H1 (cell line): Measurements from ENCODE around the gene XIRP1.

Experiments used
- BRCA1 ChIP-seq: IDR thresholded peaks from 2 replicates; pipeline ENCODE4 v1.6.1; 2012; ENCODE audit warnings: low read depth, low read length, improper control_type of control experiment
- EZH2 ChIP-seq: fragments of 200-600 bp; sonication (generic); IDR thresholded peaks from 2 replicates; pipeline ENCODE4 v1.7.1; 2012; ENCODE audit warnings: low read depth, mild to moderate bottlenecking, moderate library complexity, low read length, inconsistent platforms; ENCODE audit not compliant: severe bottlenecking
- GABPA ChIP-seq: IDR thresholded peaks from 2 replicates; pipeline ENCODE4 v1.6.1; 2011; ENCODE audit warnings: mild to moderate bottlenecking, low read length, moderate library complexity, borderline replicate concordance; ENCODE audit not compliant: insufficient read depth
- HDAC2 ChIP-seq, 2 experiments: fragments of 300-600 bp in 1 of 2; sonication (generic) in 1 of 2; IDR thresholded peaks; 2 replicates each; pipeline ENCODE4 v1.6.1; 2011 to 2012; ENCODE audit warnings: low read depth in 2 of 2, low read length in 2 of 2, mild to moderate bottlenecking in 2 of 2, moderate library complexity in 2 of 2, borderline replicate concordance in 1 of 2, inconsistent platforms in 1 of 2
- MAX ChIP-seq: IDR thresholded peaks from 2 replicates; pipeline ENCODE4 v1.6.1; 2012; ENCODE audit warnings: inconsistent platforms
- POLR2A ChIP-seq, 2 experiments: IDR thresholded peaks; 1 replicate in 1 of 2; 2 replicates in 1 of 2; pipeline ENCODE4 v1.6.1; 2011; ENCODE audit warnings: low read depth in 2 of 2, low read length in 2 of 2, mild to moderate bottlenecking in 2 of 2; ENCODE audit errors: control extremely low read depth in 1 of 2
- POLR2AphosphoS5 ChIP-seq: IDR thresholded peaks from 2 replicates; pipeline ENCODE4 v1.6.1; 2011; ENCODE audit warnings: low read depth, low read length
- RAD21 ChIP-seq, 2 experiments: IDR thresholded peaks in 1 of 2; conservative IDR thresholded peaks in 1 of 2; 2 replicates each; pipeline ENCODE4 v1.6.1; 2011; ENCODE audit warnings: low read depth in 2 of 2, low read length in 2 of 2, improper control_type of control experiment in 1 of 2, inconsistent platforms in 1 of 2, mild to moderate bottlenecking in 1 of 2, moderate library complexity in 1 of 2
- RXRA ChIP-seq: IDR thresholded peaks from 2 replicates; pipeline ENCODE4 v1.6.1; 2011; ENCODE audit warnings: low read depth, mild to moderate bottlenecking, low read length, moderate library complexity; ENCODE audit not compliant: insufficient read depth
- SIN3A ChIP-seq, 2 experiments: IDR thresholded peaks in 1 of 2; conservative IDR thresholded peaks in 1 of 2; 2 replicates each; pipeline ENCODE4 v1.6.1; 2011 to 2012; ENCODE audit warnings: low read length in 2 of 2, improper control_type of control experiment in 1 of 2, low read depth in 1 of 2, mild to moderate bottlenecking in 1 of 2
- TBP ChIP-seq: IDR thresholded peaks from 2 replicates; pipeline ENCODE4 v1.6.1; 2011; ENCODE audit warnings: low read depth, low read length, improper control_type of control experiment
- YY1 ChIP-seq: IDR thresholded peaks from 2 replicates; pipeline ENCODE4 v1.6.1; 2011; ENCODE audit warnings: low read depth, mild to moderate bottlenecking, low read length
- TF ChIP-seq, protein P1 (sequence below), 3 experiments: IDR thresholded peaks; 1 replicate in 2 of 3; 2 replicates in 1 of 3; pipeline versions ENCODE4 v1.5.1 to v1.6.1; 2011; ENCODE audit warnings: low read length in 3 of 3, mild to moderate bottlenecking in 3 of 3, inconsistent platforms in 2 of 3, low read depth in 1 of 3, moderate library complexity in 1 of 3; ENCODE audit not compliant: insufficient read depth in 1 of 3; ENCODE audit errors: control extremely low read depth in 1 of 3
- TF ChIP-seq, protein P2 (sequence below): IDR thresholded peaks from 2 replicates; pipeline ENCODE4 v1.6.1; 2012; ENCODE audit warnings: low read length, inconsistent platforms

- no peak for TF ChIP-seq BRCA1
- TF ChIP-seq RXRA = no peak
- TF ChIP-seq, protein P1, sequence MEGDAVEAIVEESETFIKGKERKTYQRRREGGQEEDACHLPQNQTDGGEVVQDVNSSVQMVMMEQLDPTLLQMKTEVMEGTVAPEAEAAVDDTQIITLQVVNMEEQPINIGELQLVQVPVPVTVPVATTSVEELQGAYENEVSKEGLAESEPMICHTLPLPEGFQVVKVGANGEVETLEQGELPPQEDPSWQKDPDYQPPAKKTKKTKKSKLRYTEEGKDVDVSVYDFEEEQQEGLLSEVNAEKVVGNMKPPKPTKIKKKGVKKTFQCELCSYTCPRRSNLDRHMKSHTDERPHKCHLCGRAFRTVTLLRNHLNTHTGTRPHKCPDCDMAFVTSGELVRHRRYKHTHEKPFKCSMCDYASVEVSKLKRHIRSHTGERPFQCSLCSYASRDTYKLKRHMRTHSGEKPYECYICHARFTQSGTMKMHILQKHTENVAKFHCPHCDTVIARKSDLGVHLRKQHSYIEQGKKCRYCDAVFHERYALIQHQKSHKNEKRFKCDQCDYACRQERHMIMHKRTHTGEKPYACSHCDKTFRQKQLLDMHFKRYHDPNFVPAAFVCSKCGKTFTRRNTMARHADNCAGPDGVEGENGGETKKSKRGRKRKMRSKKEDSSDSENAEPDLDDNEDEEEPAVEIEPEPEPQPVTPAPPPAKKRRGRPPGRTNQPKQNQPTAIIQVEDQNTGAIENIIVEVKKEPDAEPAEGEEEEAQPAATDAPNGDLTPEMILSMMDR (IDR thresholded peaks at IDR 0.05; ENCODE audit: control extremely low read depth in 1 of 3, insufficient read depth in 1 of 3, low read depth in 1 of 3, low read length in 3 of 3) = no peak
- no peak for TF ChIP-seq POLR2AphosphoS5
- TF ChIP-seq POLR2A (IDR thresholded peaks at IDR 0.05; ENCODE audit: control extremely low read depth in 1 of 2, low read depth in 2 of 2, low read length in 2 of 2) = no peak
- TF ChIP-seq EZH2 = no peak
- TF ChIP-seq, protein P2, sequence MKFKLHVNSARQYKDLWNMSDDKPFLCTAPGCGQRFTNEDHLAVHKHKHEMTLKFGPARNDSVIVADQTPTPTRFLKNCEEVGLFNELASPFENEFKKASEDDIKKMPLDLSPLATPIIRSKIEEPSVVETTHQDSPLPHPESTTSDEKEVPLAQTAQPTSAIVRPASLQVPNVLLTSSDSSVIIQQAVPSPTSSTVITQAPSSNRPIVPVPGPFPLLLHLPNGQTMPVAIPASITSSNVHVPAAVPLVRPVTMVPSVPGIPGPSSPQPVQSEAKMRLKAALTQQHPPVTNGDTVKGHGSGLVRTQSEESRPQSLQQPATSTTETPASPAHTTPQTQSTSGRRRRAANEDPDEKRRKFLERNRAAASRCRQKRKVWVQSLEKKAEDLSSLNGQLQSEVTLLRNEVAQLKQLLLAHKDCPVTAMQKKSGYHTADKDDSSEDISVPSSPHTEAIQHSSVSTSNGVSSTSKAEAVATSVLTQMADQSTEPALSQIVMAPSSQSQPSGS = no peak
- TF ChIP-seq SIN3A (conservative IDR thresholded peaks at IDR 0.05 in 1 of 2, IDR thresholded peaks at IDR 0.05 in 1 of 2; ENCODE audit: low read depth in 1 of 2, low read length in 2 of 2) = no peak
- no peak for TF ChIP-seq YY1
- TF ChIP-seq MAX = no peak
- TF ChIP-seq GABPA = no peak
- TF ChIP-seq HDAC2 (IDR thresholded peaks at IDR 0.05; ENCODE audit: borderline replicate concordance in 1 of 2, low read depth in 2 of 2, low read length in 2 of 2) = no peak
- TF ChIP-seq RAD21 (IDR thresholded peaks at IDR 0.05 in 1 of 2, conservative IDR thresholded peaks at IDR 0.05 in 1 of 2; ENCODE audit: low read depth in 2 of 2, low read length in 2 of 2) = no peak
- TF ChIP-seq TBP = no peak
Measured at GRCh38 chr3:39203860-39204259, 11.5 kb upstream of the XIRP1 start.
